GM12878 (cell line): ENCODE results near the gene C1orf21. TPM values are rescaled to one million over a fixed set of nuclear protein-coding genes. Genes with fewer than 3 reads are reported as not detected.

Experiments
- ATAC-seq: fragments of 200-7000 bp; cut with Tn5 transposase; 3 replicates; pipeline ENCODE4 v1.9.1; 2020; ENCODE audit warnings: mild to moderate bottlenecking, moderate library complexity
- BruUV-seq: library from RNA; stranded (reverse); fragments of 400-500 nt; replicated peaks from 2 replicates; lab custom pipeline; 2021; lab: Mats Ljungman, UMichigan
- CTCF ChIA-PET: fragments of 300-600 bp; sonication (Branson Sonifier 250); formaldehyde crosslinking; extraction: SDS; loops from one replicate; lab custom pipeline; 2021; ENCODE audit warnings: inconsistent platforms; lab: Yijun Ruan, JAX
- POLR2A ChIA-PET: fragments of 350-600 bp; formaldehyde crosslinking; extraction: SDS; loops from one replicate; lab custom pipeline; 2021; ENCODE audit warnings: inconsistent platforms; lab: Charles Lee
- RAD21 ChIA-PET: fragments of 300-600 bp; sonication (Branson Sonifier 250); formaldehyde crosslinking; loops from one replicate; lab custom pipeline; 2023; ENCODE audit warnings: antibody characterized with exemption; ENCODE audit not compliant: unreplicated experiment; lab: Charles Lee
- SMC1A ChIA-PET: fragments of 300-600 bp; sonication (Branson Sonifier 250); formaldehyde crosslinking; loops from one replicate; lab custom pipeline; 2023; ENCODE audit not compliant: unreplicated experiment, uncharacterized antibody; lab: Charles Lee
- DNase-seq: peaks from one replicate; pipeline ENCODE4 v3.0.0-alpha.2; 2011; ENCODE audit warnings: low read depth, low spot score
- FAIRE-seq: peaks from 3 replicates; lab custom pipeline; 2011; peaks lifted over from hg19 to GRCh38; lab: Jason Lieb, UNC
- H2AFZ ChIP-seq: 2 replicates; pipeline ENCODE4 v1.6.0; 2011; ENCODE audit warnings: low read depth, low read length, control low read depth; ENCODE audit not compliant: control insufficient read depth
- H3K27ac ChIP-seq: 2 replicates; pipeline ENCODE4 v1.5.1; 2011; ENCODE audit warnings: control low read depth; ENCODE audit not compliant: control insufficient read depth, insufficient read depth
- H3K27me3 ChIP-seq, 2 experiments: replicated peaks in 1 of 2; 2 replicates each; pipeline versions ENCODE4 v1.6.0 to v1.6.1; 2011; ENCODE audit warnings: low read length in 1 of 2; ENCODE audit not compliant: control insufficient read depth in 2 of 2, insufficient read depth in 2 of 2
- H3K36me3 ChIP-seq, 2 experiments: 2 replicates each; pipeline ENCODE4 v1.5.1; 2011; ENCODE audit warnings: low read length in 1 of 2; ENCODE audit not compliant: control insufficient read depth in 2 of 2, insufficient read depth in 2 of 2
- H3K4me1 ChIP-seq: 2 replicates; pipeline ENCODE4 v1.6.1; 2011; ENCODE audit warnings: mild to moderate bottlenecking, low read length, moderate library complexity, mixed read lengths; ENCODE audit not compliant: control insufficient read depth, insufficient read depth
- H3K4me2 ChIP-seq: 2 replicates; pipeline ENCODE4 v1.6.0; 2011; ENCODE audit warnings: control low read depth; ENCODE audit not compliant: control insufficient read depth, insufficient read depth
- H3K4me3 ChIP-seq: fragments of 200-600 bp; sonication (generic); 2 replicates; pipeline ENCODE4 v1.5.1; 2016
- H3K79me2 ChIP-seq: 2 replicates; pipeline ENCODE4 v1.6.0; 2011; ENCODE audit warnings: low read length; ENCODE audit not compliant: control insufficient read depth, insufficient read depth
- H3K9ac ChIP-seq: 2 replicates; pipeline ENCODE4 v1.8.0; 2011; ENCODE audit warnings: low read length, control low read depth, mixed read lengths; ENCODE audit not compliant: control insufficient read depth, insufficient read depth
- H3K9me3 ChIP-seq: replicated peaks from 3 replicates; pipeline ENCODE4 v1.5.1; 2011; ENCODE audit warnings: mild to moderate bottlenecking, low read length; ENCODE audit not compliant: control insufficient read depth, insufficient read depth
- H4K20me1 ChIP-seq: 2 replicates; pipeline ENCODE4 v1.6.0; 2011; ENCODE audit not compliant: control insufficient read depth, insufficient read depth
- BRCA1 ChIP-seq: IDR thresholded peaks from 2 replicates; pipeline ENCODE4 v1.6.1; 2011; ENCODE audit warnings: low read depth, low read length, improper control_type of control experiment
- CBX3 ChIP-seq: fragments of 200-600 bp; sonication (generic); IDR thresholded peaks from 2 replicates; pipeline ENCODE4 v1.6.1; 2016; ENCODE audit warnings: low read depth, borderline replicate concordance
- CHD4 ChIP-seq: fragments of 200-600 bp; sonication (generic); IDR thresholded peaks from 2 replicates; pipeline ENCODE4 v1.6.1; 2016; ENCODE audit warnings: mild to moderate bottlenecking
- MEF2B ChIP-seq: fragments of 450-650 bp; IDR thresholded peaks from 2 replicates; pipeline ENCODE4 v1.6.1; 2018; ENCODE audit warnings: mild to moderate bottlenecking, moderate library complexity; ENCODE audit not compliant: partially characterized antibody, poor library complexity, severe bottlenecking
- NRF1 ChIP-seq: conservative IDR thresholded peaks from 2 replicates; pipeline ENCODE4 v1.6.1; 2011; ENCODE audit warnings: mild to moderate bottlenecking, low read depth, low read length, improper control_type of control experiment
- POLR2A ChIP-seq: IDR thresholded peaks from 2 replicates; pipeline ENCODE4 v1.6.1; 2011; ENCODE audit warnings: low read depth, mild to moderate bottlenecking, low read length
- POU2F2 ChIP-seq: IDR thresholded peaks from 3 replicates; pipeline ENCODE4 v1.6.1; 2011; ENCODE audit warnings: low read depth, mild to moderate bottlenecking, low read length, borderline replicate concordance
- SMC3 ChIP-seq: IDR thresholded peaks from 2 replicates; pipeline ENCODE4 v1.6.1; 2011; ENCODE audit warnings: low read length, improper control_type of control experiment, borderline replicate concordance
- SPI1 ChIP-seq: IDR thresholded peaks from 2 replicates; pipeline ENCODE4 v1.6.1; 2011; ENCODE audit warnings: low read depth, mild to moderate bottlenecking, low read length, moderate library complexity, borderline replicate concordance; ENCODE audit not compliant: insufficient read depth
- SREBF1 ChIP-seq: IDR thresholded peaks from 2 replicates; pipeline ENCODE4 v1.6.1; 2012; ENCODE audit warnings: mild to moderate bottlenecking, low read length
- STAT3 ChIP-seq: IDR thresholded peaks from 2 replicates; pipeline ENCODE4 v1.6.1; 2011; ENCODE audit warnings: low read depth, low read length, improper control_type of control experiment
- YBX1 ChIP-seq: fragments of 450-650 bp; IDR thresholded peaks from 2 replicates; pipeline ENCODE4 v1.6.1; 2016; ENCODE audit warnings: antibody characterized with exemption
- ZNF217 ChIP-seq: fragments of 450-650 bp; IDR thresholded peaks from 2 replicates; pipeline ENCODE4 v1.6.1; 2017; ENCODE audit warnings: antibody characterized with exemption, mild to moderate bottlenecking
- WGBS: methylation state at CpG from one replicate; pipeline ENCODE4 v1.1.6; 2016; ENCODE audit warnings: low lambda C conversion rate; ENCODE audit not compliant: insufficient replicate concordance, insufficient coverage; ENCODE audit errors: missing lambda C conversion rate; 5-methylcytosine and 5-hydroxymethylcytosine counted together
- in situ Hi-C: fragments of 300-500 bp; cut with MboI; formaldehyde crosslinking; loops from 9 replicates; pipeline ENCODE4 v1.14.3; 2018; ENCODE audit warnings: mixed read lengths
- intact Hi-C: fragments of 100-400 bp; cut with micrococcal nuclease; formaldehyde crosslinking; loops from one replicate; pipeline ENCODE4 v1.14.2; 2022; ENCODE audit not compliant: unreplicated experiment
- polyA plus RNA-seq, 11 experiments: library from polyadenylated mRNA; depleted of rRNA in 4 of 11; unstranded in 6 of 11; stranded (reverse) in 5 of 11; fragments of >200 nt; fragmentation: Nextera tagmentation in 4 of 11; fragmentation: Illumina TruSeq in 1 of 11; extraction: Ambion mirVana in 4 of 11; extraction: Trizol in 1 of 11; gene quantifications; 1 replicate in 1 of 11; 2 replicates in 10 of 11; pipeline versions ENCODE4 v1.2.1 to v1.2.3, GENCODE V29; 2011 to 2016; ENCODE audit warnings: inconsistent platforms in 2 of 11, missing spikeins in 2 of 11, low read depth in 1 of 11
- total RNA-seq, 4 experiments: library from RNA; depleted of rRNA in 3 of 4; stranded (reverse); fragments of >200 nt in 3 of 4; fragmentation: Illumina TruSeq in 1 of 4; extraction: Trizol in 1 of 4; gene quantifications; 2 replicates each; pipeline versions ENCODE4 v1.2.1 to v1.2.3, GENCODE V29; 2013 to 2021
- TF ChIP-seq, protein P1 (sequence below): fragments of 450-650 bp; IDR thresholded peaks from 2 replicates; pipeline ENCODE4 v1.6.1; 2016; ENCODE audit warnings: mild to moderate bottlenecking

The C1orf21 gene
- total and polyA plus RNA-seq, 10 of the 15 experiments (the other 5 are each of a cell fraction or from before 2014, with no cell fraction given) = 0.03 to 1.6 (median 0.17) TPM; not detected in 3

DNA sequence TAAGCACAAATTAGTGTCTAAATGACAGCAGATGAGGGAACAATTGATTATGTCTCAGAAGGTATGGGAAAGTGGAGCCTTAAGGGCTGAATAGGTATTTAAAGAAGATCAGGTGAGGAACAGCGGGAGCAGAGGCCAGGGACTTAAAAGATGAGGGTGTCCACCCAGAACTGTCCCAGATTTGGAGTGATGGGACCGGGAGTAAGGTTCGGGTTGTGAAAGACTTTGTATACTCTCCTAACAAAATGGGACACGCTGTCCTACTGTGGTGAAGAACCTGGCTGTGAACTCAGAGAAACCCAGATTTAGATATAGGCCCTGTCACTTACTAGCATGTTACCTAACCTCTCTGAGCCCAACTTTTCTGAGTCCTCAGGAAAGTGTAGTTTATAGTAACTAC, 140.6 kb downstream of the C1orf21 start:
- Histone ChIP-seq H4K20me1 (no peaks in the 10 kb centered on the region), H3K79me2 (no peaks in the 10 kb centered on the region), H3K36me3 (no peaks in the 10 kb centered on the region), H3K27me3 (peaks cover 0 to 2% of the 10 kb centered on the region in 2 experiments; a peak in 1 of 4 replicates), H3K9ac (no peak overlapping the region), H2AFZ (no peak overlapping the region), H3K27ac (no peak overlapping the region), H3K4me1 (no peaks in the 10 kb centered on the region), H3K4me3 (no peak overlapping the region), H3K4me2 (no peak overlapping the region), H3K9me3 (no peaks in the 10 kb centered on the region; the same call in 2 of the 3 replicates)
- BruUV-seq = no TSS peak
- intact Hi-C loops = no loop called here
- SMC1A ChIA-PET = interaction anchor here (0.8 kb wide), 1 partner anchor 11 kb away, joined by 4 read pairs; no protein-coding TSS in a partner anchor
- no peak for DNase-seq
- WGBS = 28% methylated on average over 4 of the region's 4 CpGs
- no peak for TF ChIP-seq YBX1
- TF ChIP-seq BRCA1 = no peak
- TF ChIP-seq CHD4 = no peak
- TF ChIP-seq ZNF217 = no peak
- no peak for TF ChIP-seq SMC3
- in situ Hi-C loops = no loop called here
- no peak for FAIRE-seq
- RAD21 ChIA-PET = no interaction called here
- POLR2A ChIA-PET = no interaction called here
- no peak for ATAC-seq
- CTCF ChIA-PET = no interaction called here

DNA sequence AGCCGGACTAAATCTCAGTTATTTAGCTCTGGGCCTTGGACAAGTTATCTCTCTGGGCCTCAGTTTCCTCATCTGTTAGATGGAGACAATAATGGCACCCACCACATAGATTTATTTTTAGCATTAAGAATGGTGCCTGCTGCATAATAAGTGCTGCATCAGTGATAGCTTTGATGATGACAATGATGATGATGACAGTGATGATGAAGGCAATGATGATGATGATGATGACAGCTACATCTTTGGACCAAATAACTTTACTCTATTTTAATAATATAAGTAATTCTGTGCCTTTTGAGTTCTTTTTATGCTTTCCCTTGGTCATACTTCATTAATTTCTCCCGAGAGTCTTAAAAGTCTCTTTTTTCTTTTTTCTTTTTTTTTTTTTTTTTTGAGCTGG, 143.4 kb downstream of the C1orf21 start:
- ChIA-PET SMC1A (interaction anchor here (0.6 to 1.0 kb wide), 2 partner anchors 78 to 609 kb away, joined by 3 to 4 read pairs; no protein-coding TSS in a partner anchor), RAD21 (interaction anchor here (0.6 kb wide), 1 partner anchor 495 kb away, joined by 3 read pairs; no protein-coding TSS in a partner anchor), POLR2A (interaction anchor here (0.6 kb wide), 1 partner anchor 260 kb away, joined by 3 read pairs; no protein-coding TSS in a partner anchor), CTCF (no interaction called here)
- Histone ChIP-seq H3K27ac (no peak overlapping the region), H3K4me3 (no peak overlapping the region), H3K36me3 (no peaks in the 10 kb centered on the region), H3K79me2 (no peaks in the 10 kb centered on the region), H3K9me3 (no peaks in the 10 kb centered on the region; the same call in 2 of the 3 replicates), H3K9ac (no peak overlapping the region), H4K20me1 (no peaks in the 10 kb centered on the region), H3K4me2 (no peak overlapping the region), H2AFZ (no peak overlapping the region), H3K4me1 (no peaks in the 10 kb centered on the region), H3K27me3 (peaks cover 0 to 2% of the 10 kb centered on the region in 2 experiments; a peak in 1 of 4 replicates)
- intact Hi-C loops = no loop called here
- ATAC-seq = no peak
- no TSS peak for BruUV-seq
- in situ Hi-C loops = no loop called here
- 50% methylated on average over 1 of the region's 2 CpGs for WGBS
- FAIRE-seq = no peak
- DNase-seq = no peak
- TF ChIP-seq STAT3 (no peak), POLR2A (no peak), CBX3 (no peak), SREBF1 (no peak), YBX1 (no peak), SPI1 (no peak), MEF2B (no peak), POU2F2 (no peak), NRF1 (no peak)
- TF ChIP-seq, protein P1, sequence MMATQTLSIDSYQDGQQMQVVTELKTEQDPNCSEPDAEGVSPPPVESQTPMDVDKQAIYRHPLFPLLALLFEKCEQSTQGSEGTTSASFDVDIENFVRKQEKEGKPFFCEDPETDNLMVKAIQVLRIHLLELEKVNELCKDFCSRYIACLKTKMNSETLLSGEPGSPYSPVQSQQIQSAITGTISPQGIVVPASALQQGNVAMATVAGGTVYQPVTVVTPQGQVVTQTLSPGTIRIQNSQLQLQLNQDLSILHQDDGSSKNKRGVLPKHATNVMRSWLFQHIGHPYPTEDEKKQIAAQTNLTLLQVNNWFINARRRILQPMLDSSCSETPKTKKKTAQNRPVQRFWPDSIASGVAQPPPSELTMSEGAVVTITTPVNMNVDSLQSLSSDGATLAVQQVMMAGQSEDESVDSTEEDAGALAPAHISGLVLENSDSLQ = no peak
